HG02970 (cell line): ENCODE data around the gene CYTH2.
"Not testable (repeated sequence)": the region's sequence is repeated elsewhere in the genome, so short reads cannot be mapped to it uniquely, and the experiment has no call there.

ENCODE experiments used
- ATAC-seq: cut with Tn5 transposase; IDR thresholded peaks from one replicate; pipeline ENCODE4 v1.9.1; 2021; ENCODE audit warnings: mild to moderate bottlenecking, moderate library complexity, moderate number of reproducible peaks; ENCODE audit not compliant: unreplicated experiment, low FRiP score

The CYTH2 gene

GRCh38 chr19:48510421-48511268 lies 41.5 kb downstream of the CYTH2 start:
- ATAC-seq = no peak

DNA sequence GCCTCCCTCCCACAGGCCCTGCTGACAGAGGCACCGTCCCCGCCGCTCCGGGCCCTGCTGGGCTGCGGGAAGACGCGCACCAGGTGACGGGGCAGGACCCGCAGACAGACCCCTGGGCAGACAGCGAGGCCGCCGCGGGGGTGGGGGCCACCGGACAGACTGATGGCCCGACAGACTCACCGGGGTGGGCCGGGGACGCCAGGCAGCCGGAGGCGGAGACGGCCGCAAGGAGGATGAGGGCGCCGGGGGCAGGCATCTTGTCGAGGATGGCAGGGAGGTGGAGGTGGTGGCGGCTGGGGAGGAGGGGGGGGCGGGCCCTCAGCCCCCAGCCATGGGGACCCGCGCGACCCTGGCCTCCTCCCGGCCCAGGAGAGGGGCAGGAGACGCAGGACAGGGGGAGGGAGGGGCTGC lies 42.2 kb downstream of the CYTH2 start:
- no peak for ATAC-seq

DNA sequence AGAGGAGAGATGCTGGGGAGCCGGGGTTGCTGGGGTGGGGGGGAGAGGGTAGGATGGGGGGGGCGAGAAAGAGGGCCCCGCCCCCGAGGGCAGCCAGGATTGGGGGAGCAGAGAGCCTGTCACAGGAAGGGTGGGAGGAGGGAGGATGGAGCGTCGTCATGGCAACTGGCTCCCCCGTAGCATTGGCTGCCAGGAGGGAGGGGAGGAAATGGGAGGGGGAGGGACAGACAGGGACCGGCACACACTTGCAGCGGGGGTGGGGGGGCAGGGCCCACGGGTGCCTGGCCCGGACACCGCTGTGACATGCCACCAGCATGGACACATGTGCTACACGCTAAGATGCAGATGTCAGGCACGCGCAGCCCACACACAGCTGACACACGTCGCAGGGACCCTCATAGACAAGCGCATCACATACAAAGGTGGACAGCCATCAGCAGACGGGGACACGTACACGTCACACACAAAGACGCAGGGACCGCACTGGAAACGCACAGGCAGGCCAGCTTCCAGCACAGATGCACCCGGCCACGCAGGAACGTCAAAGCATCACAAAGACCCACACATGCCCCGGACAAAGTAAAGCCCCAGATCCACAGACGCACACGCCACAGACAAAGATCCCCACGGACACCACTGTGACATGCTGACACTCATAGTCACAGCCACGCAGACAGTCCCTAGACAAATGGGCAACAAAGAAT lies 42.8 kb downstream of the CYTH2 start, which contains the start of gene LMTK3:
Gene LMTK3 (minus strand): TSS at position 36 of the 704 bp plus-strand sequence. CDS start 259 bp downstream, outside the sequence.
- ATAC-seq = no peak

DNA sequence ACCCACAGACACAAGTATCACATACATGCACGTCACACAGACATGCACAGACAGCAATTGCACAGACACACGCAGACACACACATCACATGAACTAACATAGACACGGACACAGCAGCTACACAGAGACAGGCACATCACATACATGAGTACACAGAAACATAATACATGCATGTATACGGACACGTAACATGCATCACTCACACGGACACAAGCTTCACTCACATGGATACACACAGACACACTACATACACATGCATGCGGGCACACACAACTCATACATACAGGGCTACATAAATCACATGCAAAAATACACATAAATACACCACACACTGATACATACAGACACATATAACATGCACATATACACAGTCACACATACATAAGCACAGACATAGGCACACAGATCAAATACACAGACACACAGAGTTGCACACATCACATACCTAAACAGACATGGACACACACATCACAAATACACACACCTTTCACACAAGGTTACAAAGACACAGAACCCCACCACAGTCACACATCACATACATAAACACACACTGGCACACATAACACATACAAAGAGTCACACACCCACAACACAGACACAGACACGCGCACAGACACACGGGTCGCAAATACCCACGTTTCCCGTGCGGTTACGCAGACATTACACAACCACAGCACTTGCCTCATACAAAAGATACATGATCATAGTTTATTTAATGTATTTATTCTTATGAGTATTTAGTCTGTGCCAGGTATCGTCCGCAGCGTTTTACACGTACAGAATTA lies 43.5 kb downstream of the CYTH2 start:
- no peak for ATAC-seq

GRCh38 chr19:48513289-48514122 lies 44.3 kb downstream of the CYTH2 start:
- no peak for ATAC-seq

DNA sequence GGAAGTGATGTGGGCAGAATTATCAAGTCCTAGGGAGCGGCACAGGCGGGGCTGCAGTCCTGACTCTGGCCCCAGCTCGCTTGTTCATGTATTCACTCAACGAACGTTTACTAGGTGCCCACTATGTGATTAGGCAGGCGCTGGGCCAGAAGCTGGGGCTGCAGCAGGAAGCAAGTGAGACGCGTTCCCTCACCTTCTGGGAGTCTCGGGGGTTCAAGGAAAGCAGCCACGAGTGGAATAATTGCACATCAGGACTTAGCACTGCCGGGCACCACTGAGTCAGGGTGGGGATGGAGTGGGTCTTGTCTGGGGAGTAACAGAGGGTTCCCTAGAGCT lies 44.9 kb downstream of the CYTH2 start:
- no peak for ATAC-seq

GRCh38 chr19:48516536-48516935 lies 47.4 kb downstream of the CYTH2 start:
- no peak for ATAC-seq

DNA sequence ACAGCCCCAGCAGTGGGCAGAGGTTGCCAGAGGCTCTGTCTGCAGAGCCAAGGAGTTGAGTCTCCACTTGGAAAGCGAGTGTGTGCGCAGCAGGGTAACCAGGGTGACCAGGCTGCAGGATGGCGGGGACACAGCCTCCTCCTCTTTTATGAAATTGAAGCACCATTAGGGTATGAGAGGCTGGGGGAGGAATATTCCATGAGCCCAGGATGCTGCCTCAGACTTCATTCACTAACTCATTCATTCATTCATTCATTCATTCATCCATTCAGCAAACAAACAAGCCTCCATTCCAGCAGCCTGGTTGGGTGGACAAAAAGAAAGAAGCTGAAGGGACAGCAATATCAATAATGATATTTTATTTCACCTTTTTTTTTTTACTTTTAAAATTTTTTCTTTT lies 49.0 kb downstream of the CYTH2 start:
- ATAC-seq = no peak

DNA sequence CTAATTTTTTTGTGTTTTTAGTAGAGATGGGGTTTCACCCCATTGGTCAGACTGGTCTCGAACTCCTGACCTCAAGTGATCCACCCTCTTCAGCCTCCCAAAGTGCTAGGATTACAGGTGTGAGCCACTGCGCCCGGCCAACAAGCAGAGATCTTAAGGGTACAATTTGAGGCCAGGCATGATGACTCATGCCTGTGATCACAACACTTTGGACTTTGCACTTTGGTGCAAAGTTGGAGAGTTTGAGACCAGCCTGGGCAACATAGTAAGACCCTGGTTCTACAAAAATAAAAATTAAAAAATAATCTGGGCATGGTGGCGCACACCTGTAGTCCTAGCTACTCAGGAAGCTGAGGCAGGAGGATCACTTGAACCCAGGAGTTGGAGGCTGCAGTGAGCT lies 50.3 kb downstream of the CYTH2 start:
- not testable (repeated sequence) for ATAC-seq

GRCh38 chr19:48520134-48520533 lies 51.0 kb downstream of the CYTH2 start:
- ATAC-seq = no peak

GRCh38 chr19:48524221-48524620 lies 55.1 kb downstream of the CYTH2 start:
- no peak for ATAC-seq

DNA sequence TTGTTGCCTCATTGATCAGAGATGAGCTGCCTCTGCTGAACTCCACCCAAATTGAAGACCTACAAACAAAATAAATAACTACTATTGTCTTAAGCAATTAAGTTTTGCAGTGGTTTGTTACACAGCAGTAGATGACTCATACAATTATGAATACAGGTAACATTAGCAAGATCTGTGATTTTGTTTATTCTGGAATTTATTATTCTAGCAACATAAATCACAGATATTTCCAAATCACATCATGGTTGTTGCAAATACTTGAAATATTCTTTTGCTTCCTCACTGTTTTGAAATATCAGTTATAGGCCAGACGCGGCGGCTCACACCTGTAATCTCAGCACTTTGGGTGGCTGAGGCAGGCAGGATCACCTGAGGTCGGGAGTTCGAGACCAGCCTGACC lies 55.6 kb downstream of the CYTH2 start:
- no peak for ATAC-seq

GRCh38 chr19:48529156-48529555 lies 60.0 kb downstream of the CYTH2 start:
- no peak for ATAC-seq

GRCh38 chr19:48530066-48530720 lies 61.0 kb downstream of the CYTH2 start:
- no peak for ATAC-seq

DNA sequence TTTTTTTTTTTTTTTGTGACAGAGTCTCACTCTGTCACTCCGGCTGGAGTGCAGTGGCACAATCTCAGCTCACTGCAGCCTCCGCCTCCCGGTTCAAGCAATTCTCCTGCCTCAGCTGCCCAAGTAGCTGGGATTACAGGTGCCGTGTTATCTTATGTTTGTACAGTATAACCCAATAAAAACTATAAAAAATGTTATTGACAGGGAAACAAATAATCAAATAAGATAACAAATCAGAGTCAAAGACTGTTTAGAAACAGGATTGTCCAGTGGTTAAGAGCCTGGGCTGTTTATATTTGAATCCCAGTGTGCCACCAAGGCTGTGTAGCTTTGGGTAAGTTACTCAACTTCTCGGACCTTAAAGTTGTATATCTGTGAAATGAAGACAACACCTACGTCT lies 61.6 kb downstream of the CYTH2 start:
- no peak for ATAC-seq
